ENCODE measurements around the gene PIK3C2A. TPM values are rescaled to one million over a fixed set of nuclear protein-coding genes. Genes with fewer than 3 reads are reported as not detected.

The PIK3C2A gene
- total RNA-seq, 4 donors from 2014 or later: 30.5 to 46.7 (median 40.8) TPM

GRCh38 chr11:17183836-17184235 is 23.9 kb downstream of the PIK3C2A start:
- H3K4me3 ChIP-seq (ENCODE audit: low read depth, poor library complexity, severe bottlenecking): no peak overlapping the region
- DNase-seq (ENCODE audit: low spot score in 2 of 2): no peak
- WGBS, 2 donors: 86 to 89% methylated on average over 1 of the region's 1 CpG
- intact Hi-C loops (cut with DNase I; ENCODE audit: low total_unique reads): no loop called here
- no peak for TF ChIP-seq POLR2A (IDR thresholded peaks at IDR 0.05)
- no peak for TF ChIP-seq CTCF (IDR thresholded peaks at IDR 0.05)

GRCh38 chr11:17179970-17180369 is 27.8 kb downstream of the PIK3C2A start:
- 61 to 79% methylated on average over 3 of the region's 3 CpGs for WGBS, 2 donors
- TF ChIP-seq POLR2A (IDR thresholded peaks at IDR 0.05) (no peak), CTCF (IDR thresholded peaks at IDR 0.05) (no peak)
- intact Hi-C loops (cut with DNase I; ENCODE audit: low total_unique reads): no loop called here
- DNase-seq (ENCODE audit: low spot score in 2 of 2): no peak
- H3K4me3 ChIP-seq (ENCODE audit: low read depth, poor library complexity, severe bottlenecking): no peak overlapping the region

GRCh38 chr11:17173332-17173731 is 34.5 kb downstream of the PIK3C2A start:
- 67 to 74% methylated on average over 2 of the region's 2 CpGs for WGBS, 2 donors
- TF ChIP-seq CTCF (IDR thresholded peaks at IDR 0.05) (no peak), POLR2A (IDR thresholded peaks at IDR 0.05) (no peak)
- intact Hi-C loops (cut with DNase I; ENCODE audit: low total_unique reads): no loop called here
- H3K4me3 ChIP-seq (ENCODE audit: low read depth, poor library complexity, severe bottlenecking): no peak overlapping the region
- DNase-seq (ENCODE audit: low spot score in 2 of 2): no peak

DNA sequence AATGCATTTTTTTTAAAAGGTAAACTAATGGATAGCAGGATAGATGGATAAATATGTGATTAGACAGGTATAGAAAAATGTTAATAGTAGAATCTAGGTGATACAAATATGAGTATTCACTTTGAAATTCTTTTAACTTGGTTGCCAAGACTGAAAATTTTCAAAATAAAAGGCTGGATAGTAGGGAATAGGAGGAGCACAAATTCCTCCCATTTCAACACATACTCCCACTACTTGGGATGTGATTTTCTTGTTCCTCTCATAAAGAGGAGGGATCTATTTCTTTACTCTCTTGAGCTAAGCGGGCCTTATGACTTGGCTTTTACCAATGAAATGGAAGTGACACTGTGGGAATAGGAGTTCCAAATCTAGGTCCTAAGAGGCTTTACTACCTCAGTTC is 35.9 kb downstream of the PIK3C2A start:
- DNase-seq (ENCODE audit: low spot score in 2 of 2): no peak
- intact Hi-C loops (cut with DNase I; ENCODE audit: low total_unique reads): no loop called here
- no peak for TF ChIP-seq POLR2A (IDR thresholded peaks at IDR 0.05)
- TF ChIP-seq CTCF (IDR thresholded peaks at IDR 0.05): no peak
- WGBS, 2 donors: 90 to 100% methylated on average over 1 of the region's 1 CpG
- H3K4me3 ChIP-seq (ENCODE audit: low read depth, poor library complexity, severe bottlenecking): no peak overlapping the region

DNA sequence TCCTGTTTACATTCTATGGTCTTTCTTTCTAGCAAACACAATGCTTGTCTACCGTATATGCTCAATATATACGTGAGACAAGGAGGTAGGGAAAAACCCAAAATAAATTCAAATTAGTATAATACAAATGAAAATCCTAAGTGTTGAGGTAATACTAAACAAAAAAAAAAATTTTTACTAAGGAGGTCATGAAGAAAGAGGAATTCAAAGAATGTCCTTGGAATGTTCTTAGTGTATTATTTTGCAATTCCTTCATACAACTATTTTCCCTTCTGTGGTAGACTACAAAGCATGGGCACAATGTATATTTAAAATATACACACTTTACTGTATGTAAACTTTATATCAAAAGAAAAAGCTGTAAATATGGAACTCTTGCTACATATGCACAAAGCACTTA is 36.4 kb downstream of the PIK3C2A start:
- WGBS, 2 donors: 84 to 87% methylated on average over 2 of the region's 2 CpGs
- TF ChIP-seq POLR2A (IDR thresholded peaks at IDR 0.05) (no peak), CTCF (IDR thresholded peaks at IDR 0.05) (no peak)
- intact Hi-C loops (cut with DNase I; ENCODE audit: low total_unique reads): no loop called here
- no peak for DNase-seq (ENCODE audit: low spot score in 2 of 2)
- H3K4me3 ChIP-seq (ENCODE audit: low read depth, poor library complexity, severe bottlenecking): no peak overlapping the region

GRCh38 chr11:17169876-17170275 is 37.9 kb downstream of the PIK3C2A start:
- H3K4me3 ChIP-seq (ENCODE audit: low read depth, poor library complexity, severe bottlenecking): no peak overlapping the region
- 88 to 98% methylated on average over 1 of the region's 1 CpG for WGBS, 2 donors
- TF ChIP-seq CTCF (IDR thresholded peaks at IDR 0.05) (no peak), POLR2A (IDR thresholded peaks at IDR 0.05) (no peak)
- no peak for DNase-seq (ENCODE audit: low spot score in 2 of 2)
- intact Hi-C loops (cut with DNase I; ENCODE audit: low total_unique reads): no loop called here

Measured in lower leg skin (tissue), 4 donors.